LNCAP (cell line): ENCODE measurements around the gene IL18R1.

Experiments used
- CTCF ChIP-seq: fragments of 450-650 bp; IDR thresholded peaks from 2 replicates; pipeline ENCODE4 v1.5.1; 2017; ENCODE audit warnings: mild to moderate bottlenecking

Gene IL18R1

GRCh38 chr2:102420290-102420689 lies 64.7 kb downstream of the IL18R1 start:
- TF ChIP-seq CTCF = no peak

- no peak for TF ChIP-seq CTCF
These were observed 66.5 kb downstream of the IL18R1 start for GRCh38 chr2:102421890-102422759.

- no peak for TF ChIP-seq CTCF
These were observed 67.3 kb downstream of the IL18R1 start, which contains the start of gene IL18RAP for GRCh38 chr2:102422910-102423309. Gene IL18RAP, plus strand, starts transcription at chr2:102423160. Its CDS starts 118 bp downstream, at chr2:102423278.

GRCh38 chr2:102423368-102423767 lies 67.8 kb downstream of the IL18R1 start:
- no peak for TF ChIP-seq CTCF

GRCh38 chr2:102424754-102425153 lies 69.2 kb downstream of the IL18R1 start:
- no peak for TF ChIP-seq CTCF

GRCh38 chr2:102425441-102426132 lies 70.0 kb downstream of the IL18R1 start:
- no peak for TF ChIP-seq CTCF

- no peak for TF ChIP-seq CTCF
These were observed 71.7 kb downstream of the IL18R1 start for GRCh38 chr2:102427249-102427648.
